PC-3 (cell line): ENCODE measurements around the gene FNIP1. TPM values are rescaled to one million over a fixed set of nuclear protein-coding genes. Genes with fewer than 3 reads are reported as not detected.
A peak's percentile ranks its signal among the peaks of the same experiment; 100 is the strongest.

Experiments used
- ATAC-seq: fragments of 200-7000 bp; cut with Tn5 transposase; 2 replicates; pipeline ENCODE4 v1.9.1; 2020; ENCODE audit warnings: mild to moderate bottlenecking, moderate library complexity
- BruUV-seq: library from RNA; stranded (reverse); fragments of 400-500 nt; replicated peaks from 2 replicates; lab custom pipeline; 2021; lab: Mats Ljungman, UMichigan
- CTCF ChIA-PET: fragments of 300-600 bp; sonication (Branson Sonifier 250); formaldehyde crosslinking; loops from one replicate; lab custom pipeline; 2022; ENCODE audit warnings: antibody characterized with exemption; lab: Charles Lee
- POLR2A ChIA-PET: fragments of 300-600 bp; sonication (Branson Sonifier 250); formaldehyde crosslinking; loops from one replicate; lab custom pipeline; 2022; ENCODE audit warnings: antibody characterized with exemption; ENCODE audit not compliant: unreplicated experiment; lab: Charles Lee
- DNase-seq: peaks from one replicate; pipeline ENCODE4 v3.0.0-alpha.2; 2015
- H2AFZ ChIP-seq: fragments of 300-600 bp; sonication (generic); 2 replicates; pipeline ENCODE4 v1.6.0; 2016; ENCODE audit warnings: antibody characterized with exemption, low read length
- H3F3A ChIP-seq: fragments of 300-600 bp; sonication (generic); one replicate; pipeline ENCODE4 v1.6.0; 2017; ENCODE audit warnings: antibody characterized with exemption, low read length, control low read depth, mild to moderate bottlenecking; ENCODE audit not compliant: unreplicated experiment
- H3K27ac ChIP-seq: fragments of 300-600 bp; sonication (generic); 2 replicates; pipeline ENCODE4 v1.5.1; 2016; ENCODE audit warnings: mild to moderate bottlenecking, low read length
- H3K27me3 ChIP-seq: fragments of 300-600 bp; sonication (generic); 2 replicates; pipeline ENCODE4 v1.6.1; 2016; ENCODE audit warnings: low read length, mixed read lengths
- H3K36me3 ChIP-seq: fragments of 300-600 bp; sonication (generic); 2 replicates; pipeline ENCODE4 v1.6.1; 2016; ENCODE audit warnings: low read depth, mixed run types, low read length, mixed read lengths
- H3K4me1 ChIP-seq: fragments of 300-600 bp; sonication (generic); 2 replicates; pipeline ENCODE4 v1.5.1; 2016; ENCODE audit warnings: low read length; ENCODE audit not compliant: insufficient read depth
- H3K4me2 ChIP-seq: fragments of 300-600 bp; sonication (generic); 2 replicates; pipeline ENCODE4 v1.6.0; 2016; ENCODE audit warnings: low read length
- H3K4me3 ChIP-seq: fragments of 300-600 bp; sonication (generic); 2 replicates; pipeline ENCODE4 v1.5.1; 2016; ENCODE audit warnings: mild to moderate bottlenecking, low read length, mixed read lengths
- H3K79me2 ChIP-seq: fragments of 300-600 bp; sonication (generic); 2 replicates; pipeline ENCODE4 v1.6.1; 2017; ENCODE audit warnings: low read length, mixed read lengths
- H3K9ac ChIP-seq: fragments of 300-600 bp; sonication (generic); 2 replicates; pipeline ENCODE4 v1.6.0; 2016; ENCODE audit warnings: mild to moderate bottlenecking, low read length
- H3K9me2 ChIP-seq: fragments of 300-600 bp; sonication (generic); replicated peaks from 2 replicates; pipeline ENCODE4 v1.6.1; 2016; ENCODE audit warnings: mixed run types, low read length, mixed read lengths
- H3K9me3 ChIP-seq: fragments of 300-600 bp; sonication (generic); 2 replicates; pipeline ENCODE4 v1.6.1; 2016; ENCODE audit warnings: low read length, mixed read lengths
- H4K20me1 ChIP-seq: fragments of 300-600 bp; sonication (generic); 2 replicates; pipeline ENCODE4 v1.6.1; 2016; ENCODE audit warnings: low read length, mixed read lengths
- EZH2 ChIP-seq: fragments of 300-600 bp; sonication (generic); IDR thresholded peaks from one replicate; pipeline ENCODE4 v1.6.1; 2017; ENCODE audit warnings: antibody characterized with exemption, mild to moderate bottlenecking, low read length; ENCODE audit not compliant: unreplicated experiment
- EZH2phosphoT487 ChIP-seq: fragments of 300-600 bp; sonication (generic); IDR thresholded peaks from 2 replicates; pipeline ENCODE4 v1.6.1; 2018; ENCODE audit warnings: mild to moderate bottlenecking, antibody characterized with exemption, low read length, borderline replicate concordance
- intact Hi-C: fragments of 100-400 bp; cut with micrococcal nuclease; formaldehyde crosslinking; loops from 2 replicates; pipeline ENCODE4 v1.9.0; 2023
- total RNA-seq: library from RNA; depleted of rRNA; stranded (reverse); fragments of >200 nt; gene quantifications from 2 replicates; pipeline ENCODE4 v1.2.3, GENCODE V29; 2014
- TF ChIP-seq, protein P1 (sequence below): fragments of 300-600 bp; sonication (generic); conservative IDR thresholded peaks from 2 replicates; pipeline ENCODE4 v1.5.1; 2017; ENCODE audit warnings: antibody characterized with exemption, low read depth, mild to moderate bottlenecking, low read length

The FNIP1 gene
- total RNA-seq, 1 experiment from 2014 or later, result 15.1 TPM

DNA sequence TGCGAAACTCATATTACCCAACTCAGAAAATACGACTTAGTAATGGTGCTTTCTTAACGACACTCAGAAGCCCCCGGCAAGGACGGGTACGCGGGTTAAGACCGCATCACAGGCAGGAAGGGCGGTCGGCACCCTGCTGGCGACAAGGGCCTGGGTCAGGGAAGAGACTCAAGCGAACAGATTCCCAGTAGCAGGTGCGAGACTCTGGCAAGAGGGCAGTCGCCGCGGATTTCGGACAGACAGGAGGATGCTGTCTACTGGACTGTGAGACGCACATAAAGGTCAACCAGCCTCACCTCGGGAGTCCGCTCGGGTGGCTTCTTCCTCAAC lies 162.2 kb downstream of the FNIP1 start:
- DNase-seq, result peak; percentile 45

DNA sequence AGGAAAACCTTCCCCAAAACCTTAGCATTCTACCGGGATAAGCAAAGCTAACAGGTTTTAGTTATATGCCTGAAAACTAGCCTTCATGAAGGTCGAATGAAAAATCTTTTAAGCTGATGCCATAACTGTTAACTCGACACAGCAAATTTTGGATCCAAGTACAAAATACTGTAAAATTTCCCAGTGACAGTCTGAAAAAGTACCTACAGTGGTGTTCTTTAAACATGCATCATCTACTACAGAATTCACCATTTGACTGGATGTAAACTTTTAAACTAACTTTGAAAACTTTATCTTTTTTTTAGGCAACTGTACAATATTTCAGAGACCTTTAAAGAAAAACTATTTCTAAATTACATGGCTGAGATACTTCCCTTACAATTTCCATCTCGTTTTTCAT lies 162.6 kb downstream of the FNIP1 start:
- intact Hi-C loops, result loop anchor here (2.0 kb wide), 2 partner anchors 45 to 163 kb away; partner anchors contain the start of gene FNIP1

More for the DNA sequence above, 162.2 kb downstream of the FNIP1 start:
- intact Hi-C loops, result loop anchor here (2.0 kb wide), 2 partner anchors 46 to 162 kb away; partner anchors contain the start of gene FNIP1
- Histone ChIP-seq H3K27me3 (no peaks in the 10 kb centered on the region), H3K36me3 (no peaks in the 10 kb centered on the region), H3K27ac (peak overlapping the region; percentile 65), H3K9ac (peak overlapping the region; percentile 95), H3K9me2 (no peaks in the 10 kb centered on the region), H2AFZ (peak overlapping the region; percentile 75), H3K4me3 (peak overlapping the region; percentile 77), H3F3A (no peaks in the 10 kb centered on the region), H3K4me1 (peaks cover 36% of the 10 kb centered on the region), H4K20me1 (peaks cover 7% of the 10 kb centered on the region), H3K79me2 (peaks cover 54% of the 10 kb centered on the region), H3K4me2 (peak overlapping the region; percentile 90), H3K9me3 (no peaks in the 10 kb centered on the region)
- ATAC-seq, result peak; percentile 33
- ChIA-PET POLR2A (no interaction called here), CTCF (no interaction called here)
- TF ChIP-seq EZH2 (no peak), EZH2phosphoT487 (no peak)
- TF ChIP-seq, protein P1, sequence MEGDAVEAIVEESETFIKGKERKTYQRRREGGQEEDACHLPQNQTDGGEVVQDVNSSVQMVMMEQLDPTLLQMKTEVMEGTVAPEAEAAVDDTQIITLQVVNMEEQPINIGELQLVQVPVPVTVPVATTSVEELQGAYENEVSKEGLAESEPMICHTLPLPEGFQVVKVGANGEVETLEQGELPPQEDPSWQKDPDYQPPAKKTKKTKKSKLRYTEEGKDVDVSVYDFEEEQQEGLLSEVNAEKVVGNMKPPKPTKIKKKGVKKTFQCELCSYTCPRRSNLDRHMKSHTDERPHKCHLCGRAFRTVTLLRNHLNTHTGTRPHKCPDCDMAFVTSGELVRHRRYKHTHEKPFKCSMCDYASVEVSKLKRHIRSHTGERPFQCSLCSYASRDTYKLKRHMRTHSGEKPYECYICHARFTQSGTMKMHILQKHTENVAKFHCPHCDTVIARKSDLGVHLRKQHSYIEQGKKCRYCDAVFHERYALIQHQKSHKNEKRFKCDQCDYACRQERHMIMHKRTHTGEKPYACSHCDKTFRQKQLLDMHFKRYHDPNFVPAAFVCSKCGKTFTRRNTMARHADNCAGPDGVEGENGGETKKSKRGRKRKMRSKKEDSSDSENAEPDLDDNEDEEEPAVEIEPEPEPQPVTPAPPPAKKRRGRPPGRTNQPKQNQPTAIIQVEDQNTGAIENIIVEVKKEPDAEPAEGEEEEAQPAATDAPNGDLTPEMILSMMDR, result no peak
- BruUV-seq, result TSS peak; percentile 71

DNA sequence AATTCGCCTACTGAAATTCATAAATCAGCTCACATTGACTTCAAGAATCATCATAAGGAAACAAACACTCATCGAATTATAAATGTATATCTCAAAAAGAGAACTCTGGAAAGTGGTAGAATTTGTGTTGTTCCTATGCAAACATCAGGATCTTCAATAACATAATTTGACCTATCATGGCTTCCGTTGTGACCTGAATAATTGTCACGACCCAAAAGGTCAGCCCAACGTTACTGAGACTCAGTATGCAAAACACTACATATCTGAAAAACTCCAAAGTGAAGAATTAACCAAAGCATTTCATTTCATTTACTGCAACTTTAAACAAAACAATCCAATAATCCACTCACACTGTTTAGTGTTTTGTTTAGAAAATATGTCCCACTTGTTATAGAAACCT lies 163.0 kb downstream of the FNIP1 start:
- H3K4me1 ChIP-seq, result peaks cover 44% of the 10 kb centered on the region
- BruUV-seq, result no TSS peak
- peaks cover 62% of the 10 kb centered on the region for H3K79me2 ChIP-seq
- no peaks in the 10 kb centered on the region for H3K36me3 ChIP-seq
- no peak for DNase-seq
- H3K27me3 ChIP-seq, result no peaks in the 10 kb centered on the region
- H3K4me2 ChIP-seq, result peak overlapping the region; percentile 90
- intact Hi-C loops, result loop anchor here (2.0 kb wide), 2 partner anchors 45 to 163 kb away; partner anchors contain the start of gene FNIP1
- ChIA-PET POLR2A (no interaction called here), CTCF (no interaction called here)
- H3K4me3 ChIP-seq, result peak overlapping the region; percentile 77
- peak overlapping the region; percentile 95 for H3K9ac ChIP-seq
- TF ChIP-seq, protein P1, result no peak
- TF ChIP-seq EZH2 (no peak), EZH2phosphoT487 (no peak)
- H3F3A ChIP-seq, result no peaks in the 10 kb centered on the region
- H2AFZ ChIP-seq, result no peak overlapping the region
- no peaks in the 10 kb centered on the region for H3K9me3 ChIP-seq
- H3K27ac ChIP-seq, result no peak overlapping the region
- ATAC-seq, result no peak
- H4K20me1 ChIP-seq, result peaks cover 14% of the 10 kb centered on the region
- H3K9me2 ChIP-seq, result no peaks in the 10 kb centered on the region

More for the DNA sequence above, 162.6 kb downstream of the FNIP1 start:
- Histone ChIP-seq H3K4me1 (peaks cover 40% of the 10 kb centered on the region), H3K27ac (no peak overlapping the region), H3K9ac (peak overlapping the region; percentile 95), H3K36me3 (no peaks in the 10 kb centered on the region), H3K4me2 (peak overlapping the region; percentile 90), H3K4me3 (peak overlapping the region; percentile 77), H2AFZ (peak overlapping the region; percentile 75; the same call in 1 of the 2 replicates), H4K20me1 (peaks cover 11% of the 10 kb centered on the region), H3F3A (no peaks in the 10 kb centered on the region), H3K9me2 (no peaks in the 10 kb centered on the region), H3K79me2 (peaks cover 58% of the 10 kb centered on the region), H3K27me3 (no peaks in the 10 kb centered on the region), H3K9me3 (no peaks in the 10 kb centered on the region)
- ATAC-seq, result no peak
- BruUV-seq, result no TSS peak
- DNase-seq, result no peak
- CTCF ChIA-PET, result no interaction called here
- POLR2A ChIA-PET, result no interaction called here
- TF ChIP-seq EZH2, result no peak
- no peak for TF ChIP-seq EZH2phosphoT487
- TF ChIP-seq, protein P1, result no peak
